Measurements from ENCODE around the gene C3orf52.

DNA sequence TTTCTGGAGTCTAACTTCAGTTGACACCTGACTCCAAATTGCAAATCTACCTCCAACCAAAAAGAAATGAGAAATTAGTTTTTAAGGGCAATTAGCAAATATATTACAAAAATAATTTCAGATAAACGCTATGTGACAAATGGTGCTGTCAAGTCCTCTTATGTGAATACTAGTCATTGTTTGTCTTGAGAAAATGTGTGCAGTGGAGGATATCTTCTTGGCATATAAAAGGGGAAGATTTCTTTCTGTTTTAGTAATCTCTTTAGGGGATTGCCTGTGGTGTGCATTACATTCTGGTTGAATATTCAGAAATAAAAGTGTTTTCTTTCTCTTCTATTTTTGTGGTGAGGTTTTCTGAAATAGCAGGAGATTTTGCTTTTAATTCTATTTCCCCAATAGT is 49.9 kb downstream of the C3orf52 start:
- TF ChIP-seq, protein P1, sequence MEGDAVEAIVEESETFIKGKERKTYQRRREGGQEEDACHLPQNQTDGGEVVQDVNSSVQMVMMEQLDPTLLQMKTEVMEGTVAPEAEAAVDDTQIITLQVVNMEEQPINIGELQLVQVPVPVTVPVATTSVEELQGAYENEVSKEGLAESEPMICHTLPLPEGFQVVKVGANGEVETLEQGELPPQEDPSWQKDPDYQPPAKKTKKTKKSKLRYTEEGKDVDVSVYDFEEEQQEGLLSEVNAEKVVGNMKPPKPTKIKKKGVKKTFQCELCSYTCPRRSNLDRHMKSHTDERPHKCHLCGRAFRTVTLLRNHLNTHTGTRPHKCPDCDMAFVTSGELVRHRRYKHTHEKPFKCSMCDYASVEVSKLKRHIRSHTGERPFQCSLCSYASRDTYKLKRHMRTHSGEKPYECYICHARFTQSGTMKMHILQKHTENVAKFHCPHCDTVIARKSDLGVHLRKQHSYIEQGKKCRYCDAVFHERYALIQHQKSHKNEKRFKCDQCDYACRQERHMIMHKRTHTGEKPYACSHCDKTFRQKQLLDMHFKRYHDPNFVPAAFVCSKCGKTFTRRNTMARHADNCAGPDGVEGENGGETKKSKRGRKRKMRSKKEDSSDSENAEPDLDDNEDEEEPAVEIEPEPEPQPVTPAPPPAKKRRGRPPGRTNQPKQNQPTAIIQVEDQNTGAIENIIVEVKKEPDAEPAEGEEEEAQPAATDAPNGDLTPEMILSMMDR (IDR thresholded peaks at IDR 0.05) = no peak
- no peak for TF ChIP-seq POLR2AphosphoS5 (IDR thresholded peaks at IDR 0.05; ENCODE audit: low read depth, low read length)

Measured in Panc1 (cell line).